Left lung (tissue), 10 donors: ENCODE measurements around the gene LIMK2. TPM values are rescaled to one million over a fixed set of nuclear protein-coding genes. Genes with fewer than 3 reads are reported as not detected.

Experiments used
- ATAC-seq: fragments of 200-7000 bp; cut with Tn5 transposase; one replicate; pipeline ENCODE4 v1.9.1; 2020; ENCODE audit warnings: moderate library complexity
- DNase-seq, 4 donors: peaks; one replicate each; pipeline ENCODE4 v3.0.0-alpha.2; 2013 to 2020
- H3K27ac ChIP-seq, 2 donors: fragments of 200-600 bp; sonication (generic) in 1 of 2; one replicate each; pipeline versions ENCODE4 v1.5.0 to v1.8.0; 2020 to 2021
- H3K27me3 ChIP-seq, 2 donors: fragments of 200-600 bp; sonication (generic) in 1 of 2; one replicate each; pipeline versions ENCODE4 v1.5.0 to v1.8.0; 2020 to 2021
- H3K36me3 ChIP-seq, 2 donors: fragments of 200-600 bp; sonication (generic) in 1 of 2; one replicate each; pipeline versions ENCODE4 v1.5.0 to v1.8.0; 2020 to 2021
- H3K4me1 ChIP-seq, 2 donors: fragments of 200-600 bp; one replicate each; pipeline ENCODE4 v1.8.0; 2021
- H3K4me3 ChIP-seq, 2 donors: fragments of 200-600 bp; sonication (generic) in 1 of 2; one replicate each; pipeline versions ENCODE4 v1.5.0 to v1.8.0; 2020 to 2021; ENCODE audit warnings: mild to moderate bottlenecking in 1 of 2
- H3K9me3 ChIP-seq, 2 donors: fragments of 200-600 bp; sonication (generic) in 1 of 2; one replicate each; pipeline versions ENCODE4 v1.5.0 to v1.8.0; 2020 to 2021
- intact Hi-C, 2 donors: fragments of 100-400 bp; cut with DNase I; formaldehyde crosslinking; loops; one replicate each; pipeline versions ENCODE4 v1.11.2 to v1.14.2; 2022
- polyA plus RNA-seq, 6 donors: library from polyadenylated mRNA; unstranded; fragments of 120-200 nt; gene quantifications; one replicate each; pipeline ENCODE4 v1.2.1, GENCODE V29; 2013; ENCODE audit not compliant: insufficient read length in 6 of 6
- total RNA-seq, 2 donors: library from RNA; stranded (reverse); fragmentation: NEBNext Ultra II Directional; extraction: Animal tissue kit (Norgen Biotek cat#: 25700); gene quantifications; one replicate each; pipeline ENCODE4 v1.2.1, GENCODE V29; 2021
- TF ChIP-seq, protein P1 (sequence below), 2 donors: fragments of 200-600 bp; sonication (generic) in 1 of 2; IDR thresholded peaks; one replicate each; pipeline versions ENCODE4 v1.5.0 to v1.8.0; 2021; ENCODE audit warnings: antibody characterized with exemption in 2 of 2
- donor health status: DM: no; HTN: yes; CAD: no.
- donor health status: DM: no; HTN: no; CAD: no.

Gene LIMK2
- total and polyA plus RNA-seq, 8 donors, result 47.4 to 87.6 (median 53.6) TPM

DNA sequence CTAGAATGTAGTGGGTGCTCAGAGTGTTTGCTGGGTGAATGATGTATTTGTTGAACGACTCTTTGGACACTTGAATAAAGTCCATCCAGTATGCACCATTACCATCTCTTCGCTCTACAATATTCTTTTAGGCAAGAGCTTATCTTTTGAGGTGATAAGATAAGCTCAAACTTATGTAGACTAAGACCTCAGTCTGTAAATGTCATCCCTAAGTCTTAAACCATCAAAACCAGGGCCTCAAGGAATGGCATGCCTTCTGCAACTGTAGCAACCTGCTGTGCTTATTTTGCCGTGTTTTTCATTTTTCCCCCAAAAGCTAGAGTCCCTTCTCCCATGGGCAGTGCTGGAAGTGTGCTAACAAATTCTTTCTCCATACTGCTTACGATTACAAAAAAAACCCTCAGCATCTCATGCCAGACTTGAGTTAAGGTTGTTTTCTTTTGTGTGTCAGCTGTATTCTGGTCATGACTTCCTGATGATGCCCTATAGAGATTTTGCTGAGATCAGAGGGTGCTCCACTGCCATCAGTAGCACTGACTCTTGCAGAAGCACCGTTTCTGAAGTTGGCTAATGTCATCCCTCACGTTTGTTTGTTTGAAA, 27.8 kb downstream of the LIMK2 start:
- Histone ChIP-seq H3K36me3 (peaks cover 0 to 10% of the 10 kb centered on the region in 2 donors), H3K4me1 (peaks cover 13 to 95% of the 10 kb centered on the region in 2 donors), H3K27ac (peak overlapping the region in 1 of 2 donors; percentile 96), H3K4me3 (no peak overlapping the region), H3K9me3 (no peaks in the 10 kb centered on the region), H3K27me3 (no peaks in the 10 kb centered on the region)
- no peak for DNase-seq
- no peak for ATAC-seq
- TF ChIP-seq, protein P1, sequence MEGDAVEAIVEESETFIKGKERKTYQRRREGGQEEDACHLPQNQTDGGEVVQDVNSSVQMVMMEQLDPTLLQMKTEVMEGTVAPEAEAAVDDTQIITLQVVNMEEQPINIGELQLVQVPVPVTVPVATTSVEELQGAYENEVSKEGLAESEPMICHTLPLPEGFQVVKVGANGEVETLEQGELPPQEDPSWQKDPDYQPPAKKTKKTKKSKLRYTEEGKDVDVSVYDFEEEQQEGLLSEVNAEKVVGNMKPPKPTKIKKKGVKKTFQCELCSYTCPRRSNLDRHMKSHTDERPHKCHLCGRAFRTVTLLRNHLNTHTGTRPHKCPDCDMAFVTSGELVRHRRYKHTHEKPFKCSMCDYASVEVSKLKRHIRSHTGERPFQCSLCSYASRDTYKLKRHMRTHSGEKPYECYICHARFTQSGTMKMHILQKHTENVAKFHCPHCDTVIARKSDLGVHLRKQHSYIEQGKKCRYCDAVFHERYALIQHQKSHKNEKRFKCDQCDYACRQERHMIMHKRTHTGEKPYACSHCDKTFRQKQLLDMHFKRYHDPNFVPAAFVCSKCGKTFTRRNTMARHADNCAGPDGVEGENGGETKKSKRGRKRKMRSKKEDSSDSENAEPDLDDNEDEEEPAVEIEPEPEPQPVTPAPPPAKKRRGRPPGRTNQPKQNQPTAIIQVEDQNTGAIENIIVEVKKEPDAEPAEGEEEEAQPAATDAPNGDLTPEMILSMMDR (IDR thresholded peaks at IDR 0.05), result no peak
- intact Hi-C loops, result no loop called here

DNA sequence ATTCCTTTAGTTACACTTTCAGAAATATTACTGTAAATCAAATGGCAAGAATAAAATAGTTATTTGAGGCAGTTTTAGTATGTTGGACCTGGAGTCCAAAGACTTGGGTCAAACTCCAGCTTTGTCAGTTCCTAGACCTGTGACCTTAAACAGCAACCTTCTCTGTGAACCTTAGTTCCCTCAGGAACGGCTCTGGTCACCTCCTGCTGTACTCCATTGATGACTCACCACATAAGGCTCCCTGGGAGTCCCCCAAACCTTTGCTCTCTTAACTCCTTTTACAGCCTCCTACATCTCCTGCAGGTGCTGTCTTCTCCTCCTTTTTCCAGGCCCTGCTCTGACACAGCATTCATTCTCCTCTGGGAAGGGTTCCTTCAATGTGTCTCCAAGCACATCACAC, 29.1 kb downstream of the LIMK2 start:
- no peaks in the 10 kb centered on the region for H3K27me3 ChIP-seq

DNA sequence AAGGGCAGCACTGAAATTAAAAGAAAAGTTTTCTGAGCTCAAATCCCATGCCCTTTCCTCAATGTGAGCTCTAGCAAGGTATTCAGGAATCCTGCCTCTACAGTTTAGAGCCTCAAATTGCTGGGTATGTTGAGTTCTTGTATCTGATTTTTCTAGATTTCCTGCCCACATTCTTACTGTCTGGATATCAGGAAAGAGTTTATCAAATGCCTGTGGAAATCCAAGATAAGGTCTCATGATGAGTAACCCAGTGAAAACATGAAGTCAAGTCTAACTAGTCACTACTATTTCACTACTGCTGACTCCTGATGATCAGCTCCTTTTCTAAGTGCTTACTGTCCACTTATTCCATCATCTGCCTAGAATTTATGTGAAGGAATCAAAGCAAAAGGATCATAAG, 29.8 kb downstream of the LIMK2 start:
- intact Hi-C loops, result no loop called here
- TF ChIP-seq, protein P1 (IDR thresholded peaks at IDR 0.05), result no peak
- H3K27me3 ChIP-seq, result no peaks in the 10 kb centered on the region
- H3K4me1 ChIP-seq, result peaks cover 13 to 86% of the 10 kb centered on the region in 2 donors
- no peaks in the 10 kb centered on the region for H3K9me3 ChIP-seq
- DNase-seq (no peak), ATAC-seq (no peak)
- peak overlapping the region in 1 of 2 donors; percentile 7 for H3K27ac ChIP-seq
- H3K36me3 ChIP-seq, result peaks cover 0 to 16% of the 10 kb centered on the region in 2 donors
- no peak overlapping the region for H3K4me3 ChIP-seq

More for the DNA sequence above, 29.1 kb downstream of the LIMK2 start:
- ATAC-seq, result no peak
- H3K4me3 ChIP-seq, result no peak overlapping the region
- H3K36me3 ChIP-seq, result peaks cover 0 to 16% of the 10 kb centered on the region in 2 donors
- H3K27ac ChIP-seq, result peak overlapping the region in 1 of 2 donors; percentile 19
- no peaks in the 10 kb centered on the region for H3K9me3 ChIP-seq
- intact Hi-C loops, result no loop called here
- no peak for DNase-seq
- peaks cover 13 to 84% of the 10 kb centered on the region in 2 donors for H3K4me1 ChIP-seq
- TF ChIP-seq, protein P1 (IDR thresholded peaks at IDR 0.05), result no peak

DNA sequence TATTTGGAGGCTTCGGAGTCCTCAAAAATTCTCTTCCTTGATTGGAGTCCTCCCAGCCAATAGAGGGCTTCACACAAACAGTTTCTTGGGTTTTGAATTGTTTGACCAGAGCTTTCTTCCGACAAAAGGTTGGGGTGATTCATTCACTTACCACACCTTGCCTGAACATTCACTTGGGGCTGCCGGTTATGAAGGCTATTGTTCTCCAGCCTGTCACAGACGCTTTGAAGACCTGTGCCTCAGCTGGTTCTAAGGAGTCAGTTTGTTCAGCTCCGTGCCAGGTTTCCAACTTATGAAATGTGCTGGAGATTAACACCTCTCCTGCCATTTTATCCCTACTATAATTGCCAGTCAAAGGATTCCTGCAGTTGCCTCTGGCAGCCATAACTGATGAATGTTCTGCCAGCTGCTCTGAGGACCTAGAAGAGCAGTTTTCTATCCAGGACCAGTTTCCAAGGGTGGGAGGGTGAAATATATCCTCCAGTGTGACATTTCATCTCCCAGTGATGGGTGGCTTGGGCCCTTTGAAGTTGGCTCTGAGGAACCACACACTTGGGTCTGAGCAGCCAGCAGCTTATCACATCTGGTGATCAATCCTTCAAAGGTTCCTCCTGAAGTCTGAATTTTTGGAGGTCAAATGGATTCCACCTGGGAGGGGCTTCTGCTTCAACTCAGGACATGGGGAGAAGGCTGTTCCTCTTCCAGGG, 31.4 kb downstream of the LIMK2 start:
- ATAC-seq (no peak), DNase-seq (no peak)
- Histone ChIP-seq H3K27ac (peak overlapping the region; percentile 23 to 78), H3K9me3 (no peaks in the 10 kb centered on the region), H3K4me1 (peaks cover 18 to 86% of the 10 kb centered on the region in 2 donors), H3K27me3 (no peaks in the 10 kb centered on the region), H3K36me3 (peaks cover 0 to 20% of the 10 kb centered on the region in 2 donors), H3K4me3 (no peak overlapping the region)
- TF ChIP-seq, protein P1 (IDR thresholded peaks at IDR 0.05), result no peak
- intact Hi-C loops, result no loop called here
